Measurements from ENCODE around the gene AIMP2.
"Not testable (repeated sequence)": the region's sequence is repeated elsewhere in the genome, so short reads cannot be mapped to it uniquely, and the experiment has no call there.

AIMP2 gene

GRCh38 chr7:6008668-6009611 lies at the start of gene AIMP2, which contains the start of gene PMS2:
Gene AIMP2 (plus strand): TSS chr7:6009272. CDS start chr7:6009364, 92 bp downstream.
Gene PMS2 (minus strand): TSS chr7:6009049. CDS start chr7:6009019, 30 bp downstream.
- peak; percentile 99 for DNase-seq

- not testable (repeated sequence) for DNase-seq
Observed at GRCh38 chr7:5963205-5963604, 45.9 kb upstream of the AIMP2 start.

- not testable (repeated sequence) for DNase-seq
Observed at GRCh38 chr7:5963810-5964209, 45.3 kb upstream of the AIMP2 start.

GRCh38 chr7:5970347-5970911 lies 38.6 kb upstream of the AIMP2 start, which contains the start of gene RSPH10B:
Gene RSPH10B (minus strand): TSS chr7:5970689. CDS start chr7:5967116, 3,573 bp downstream.
- DNase-seq, result not testable (repeated sequence)

GRCh38 chr7:5973580-5973979 lies 35.5 kb upstream of the AIMP2 start:
- DNase-seq, result not testable (repeated sequence)

- DNase-seq, result not testable (repeated sequence)
Observed at GRCh38 chr7:5979680-5980314, 29.3 kb upstream of the AIMP2 start.

GRCh38 chr7:5987061-5987460 lies 22.0 kb upstream of the AIMP2 start:
- not testable (repeated sequence) for DNase-seq

GRCh38 chr7:5997210-5997808 lies 11.8 kb upstream of the AIMP2 start:
- DNase-seq, result peak; percentile 64

GRCh38 chr7:6007386-6007785 lies 1.7 kb upstream of the AIMP2 start:
- no peak for DNase-seq

- not testable (repeated sequence) for DNase-seq
Observed at GRCh38 chr7:6007835-6008590, 1.1 kb upstream of the AIMP2 start.

GRCh38 chr7:6010370-6010769 lies 1.3 kb downstream of the AIMP2 start:
- not testable (repeated sequence) for DNase-seq

- DNase-seq, result no peak
Observed at GRCh38 chr7:6011541-6011940, 2.5 kb downstream of the AIMP2 start.

GRCh38 chr7:6012355-6013104 lies 3.5 kb downstream of the AIMP2 start:
- DNase-seq, result no peak

GRCh38 chr7:6015917-6016652 lies 7.0 kb downstream of the AIMP2 start:
- peak; percentile 81 for DNase-seq

GRCh38 chr7:6016653-6016966 lies 7.5 kb downstream of the AIMP2 start:
- DNase-seq, result no peak

GRCh38 chr7:6020371-6021286 lies 11.6 kb downstream of the AIMP2 start:
- no peak for DNase-seq

- no peak for DNase-seq
Observed at GRCh38 chr7:6022707-6023106, 13.6 kb downstream of the AIMP2 start.

GRCh38 chr7:6023974-6024435 lies 14.9 kb downstream of the AIMP2 start:
- DNase-seq, result no peak

GRCh38 chr7:6026011-6026819 lies 17.1 kb downstream of the AIMP2 start:
- peak; percentile 40 for DNase-seq

Measured in femur (tissue), 1 donor.